ENCODE results near the gene ZNF418.

DNA sequence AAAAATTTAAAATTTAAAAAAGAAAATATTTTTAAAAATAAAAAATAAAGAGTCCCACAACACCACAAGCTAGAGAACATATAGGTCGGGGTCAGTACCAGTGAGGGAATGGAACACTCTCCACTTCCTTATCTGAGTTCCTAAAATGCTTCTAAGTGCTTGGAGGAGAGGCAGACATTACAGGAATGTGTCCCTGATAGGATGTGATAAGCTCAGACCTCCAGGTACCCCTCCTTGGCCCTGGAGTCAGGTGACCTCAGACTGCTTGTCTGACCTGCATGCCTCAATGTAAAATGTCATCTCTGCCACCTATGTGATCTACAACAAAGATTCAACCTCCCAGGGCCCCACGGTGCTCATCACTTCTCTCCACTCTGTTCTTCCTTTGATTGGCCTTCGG is 49.2 kb downstream of the ZNF418 start:
- TF ChIP-seq, protein P1, sequence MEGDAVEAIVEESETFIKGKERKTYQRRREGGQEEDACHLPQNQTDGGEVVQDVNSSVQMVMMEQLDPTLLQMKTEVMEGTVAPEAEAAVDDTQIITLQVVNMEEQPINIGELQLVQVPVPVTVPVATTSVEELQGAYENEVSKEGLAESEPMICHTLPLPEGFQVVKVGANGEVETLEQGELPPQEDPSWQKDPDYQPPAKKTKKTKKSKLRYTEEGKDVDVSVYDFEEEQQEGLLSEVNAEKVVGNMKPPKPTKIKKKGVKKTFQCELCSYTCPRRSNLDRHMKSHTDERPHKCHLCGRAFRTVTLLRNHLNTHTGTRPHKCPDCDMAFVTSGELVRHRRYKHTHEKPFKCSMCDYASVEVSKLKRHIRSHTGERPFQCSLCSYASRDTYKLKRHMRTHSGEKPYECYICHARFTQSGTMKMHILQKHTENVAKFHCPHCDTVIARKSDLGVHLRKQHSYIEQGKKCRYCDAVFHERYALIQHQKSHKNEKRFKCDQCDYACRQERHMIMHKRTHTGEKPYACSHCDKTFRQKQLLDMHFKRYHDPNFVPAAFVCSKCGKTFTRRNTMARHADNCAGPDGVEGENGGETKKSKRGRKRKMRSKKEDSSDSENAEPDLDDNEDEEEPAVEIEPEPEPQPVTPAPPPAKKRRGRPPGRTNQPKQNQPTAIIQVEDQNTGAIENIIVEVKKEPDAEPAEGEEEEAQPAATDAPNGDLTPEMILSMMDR (IDR thresholded peaks at IDR 0.05): no peak
- no peak for TF ChIP-seq POLR2A (IDR thresholded peaks at IDR 0.05)

Measured in testis (tissue), 2 donors.